ENCODE results near the gene TCF3. TPM values are rescaled to one million over a fixed set of nuclear protein-coding genes. Genes with fewer than 3 reads are reported as not detected.

TCF3 gene
- polyA plus RNA-seq, 1 donor from 2014 or later = 31.7 TPM

DNA sequence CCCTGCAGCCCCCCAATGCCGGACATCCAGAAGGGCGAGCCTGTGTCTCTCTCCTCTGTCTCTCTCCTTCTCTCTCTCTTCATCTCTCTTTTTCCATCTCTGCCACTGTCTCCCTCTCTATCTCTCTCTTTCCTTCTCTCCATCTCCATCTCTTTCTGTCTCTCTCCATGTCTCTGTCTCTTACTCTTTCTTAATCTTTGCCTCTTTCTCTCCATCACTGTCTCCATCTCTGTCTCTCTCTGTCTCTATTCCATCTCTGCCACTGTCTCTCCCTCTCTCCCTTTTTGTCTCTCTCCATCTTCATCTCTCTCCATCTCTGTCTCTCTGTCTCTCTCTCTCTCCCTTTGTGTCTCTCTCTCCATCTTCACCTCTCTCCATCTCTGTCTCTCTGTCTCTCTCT is 25.7 kb upstream of the TCF3 start:
- Histone ChIP-seq H3K9me2 (ENCODE audit: insufficient read depth, low read length) (no peaks in the 10 kb centered on the region), H3K9me3 (ENCODE audit: low read length) (no peaks in the 10 kb centered on the region), H2AFZ (ENCODE audit: low read depth, low read length) (no peak overlapping the region), H3K36me3 (ENCODE audit: insufficient read depth, low read length) (no peaks in the 10 kb centered on the region), H3K79me2 (replicated peaks; ENCODE audit: insufficient read depth, low read length) (no peaks in the 10 kb centered on the region), H3K27ac (ENCODE audit: low read length) (no peak overlapping the region), H3K9ac (ENCODE audit: low read length) (no peak overlapping the region), H3F3A (ENCODE audit: insufficient read depth, low read length, poor library complexity, severe bottlenecking) (no peaks in the 10 kb centered on the region), H3K27me3 (ENCODE audit: insufficient read depth, low read depth, low read length) (peaks cover 25% of the 10 kb centered on the region), H3K4me3 (ENCODE audit: low read length) (no peak overlapping the region), H4K20me1 (ENCODE audit: insufficient read depth) (no peaks in the 10 kb centered on the region), H3K4me2 (ENCODE audit: low read length) (no peak overlapping the region)
- TF ChIP-seq, protein P1, sequence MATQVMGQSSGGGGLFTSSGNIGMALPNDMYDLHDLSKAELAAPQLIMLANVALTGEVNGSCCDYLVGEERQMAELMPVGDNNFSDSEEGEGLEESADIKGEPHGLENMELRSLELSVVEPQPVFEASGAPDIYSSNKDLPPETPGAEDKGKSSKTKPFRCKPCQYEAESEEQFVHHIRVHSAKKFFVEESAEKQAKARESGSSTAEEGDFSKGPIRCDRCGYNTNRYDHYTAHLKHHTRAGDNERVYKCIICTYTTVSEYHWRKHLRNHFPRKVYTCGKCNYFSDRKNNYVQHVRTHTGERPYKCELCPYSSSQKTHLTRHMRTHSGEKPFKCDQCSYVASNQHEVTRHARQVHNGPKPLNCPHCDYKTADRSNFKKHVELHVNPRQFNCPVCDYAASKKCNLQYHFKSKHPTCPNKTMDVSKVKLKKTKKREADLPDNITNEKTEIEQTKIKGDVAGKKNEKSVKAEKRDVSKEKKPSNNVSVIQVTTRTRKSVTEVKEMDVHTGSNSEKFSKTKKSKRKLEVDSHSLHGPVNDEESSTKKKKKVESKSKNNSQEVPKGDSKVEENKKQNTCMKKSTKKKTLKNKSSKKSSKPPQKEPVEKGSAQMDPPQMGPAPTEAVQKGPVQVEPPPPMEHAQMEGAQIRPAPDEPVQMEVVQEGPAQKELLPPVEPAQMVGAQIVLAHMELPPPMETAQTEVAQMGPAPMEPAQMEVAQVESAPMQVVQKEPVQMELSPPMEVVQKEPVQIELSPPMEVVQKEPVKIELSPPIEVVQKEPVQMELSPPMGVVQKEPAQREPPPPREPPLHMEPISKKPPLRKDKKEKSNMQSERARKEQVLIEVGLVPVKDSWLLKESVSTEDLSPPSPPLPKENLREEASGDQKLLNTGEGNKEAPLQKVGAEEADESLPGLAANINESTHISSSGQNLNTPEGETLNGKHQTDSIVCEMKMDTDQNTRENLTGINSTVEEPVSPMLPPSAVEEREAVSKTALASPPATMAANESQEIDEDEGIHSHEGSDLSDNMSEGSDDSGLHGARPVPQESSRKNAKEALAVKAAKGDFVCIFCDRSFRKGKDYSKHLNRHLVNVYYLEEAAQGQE (IDR thresholded peaks at IDR 0.05; ENCODE audit: borderline replicate concordance) = no peak
- TF ChIP-seq MXI1 (conservative IDR thresholded peaks at IDR 0.05; ENCODE audit: poor library complexity, severe bottlenecking) (no peak), EZH2 (IDR thresholded peaks at IDR 0.05; ENCODE audit: borderline replicate concordance, insufficient read depth, low read length, poor library complexity, severe bottlenecking) (no peak), RAD21 (conservative IDR thresholded peaks at IDR 0.05) (no peak), TAF1 (IDR thresholded peaks at IDR 0.05; ENCODE audit: low read depth) (no peak), POLR2AphosphoS5 (IDR thresholded peaks at IDR 0.05) (no peak), SMC3 (conservative IDR thresholded peaks at IDR 0.05; ENCODE audit: poor library complexity) (no peak), EP300 (conservative IDR thresholded peaks at IDR 0.05; ENCODE audit: poor library complexity, severe bottlenecking) (no peak)
- TF ChIP-seq, protein P2, sequence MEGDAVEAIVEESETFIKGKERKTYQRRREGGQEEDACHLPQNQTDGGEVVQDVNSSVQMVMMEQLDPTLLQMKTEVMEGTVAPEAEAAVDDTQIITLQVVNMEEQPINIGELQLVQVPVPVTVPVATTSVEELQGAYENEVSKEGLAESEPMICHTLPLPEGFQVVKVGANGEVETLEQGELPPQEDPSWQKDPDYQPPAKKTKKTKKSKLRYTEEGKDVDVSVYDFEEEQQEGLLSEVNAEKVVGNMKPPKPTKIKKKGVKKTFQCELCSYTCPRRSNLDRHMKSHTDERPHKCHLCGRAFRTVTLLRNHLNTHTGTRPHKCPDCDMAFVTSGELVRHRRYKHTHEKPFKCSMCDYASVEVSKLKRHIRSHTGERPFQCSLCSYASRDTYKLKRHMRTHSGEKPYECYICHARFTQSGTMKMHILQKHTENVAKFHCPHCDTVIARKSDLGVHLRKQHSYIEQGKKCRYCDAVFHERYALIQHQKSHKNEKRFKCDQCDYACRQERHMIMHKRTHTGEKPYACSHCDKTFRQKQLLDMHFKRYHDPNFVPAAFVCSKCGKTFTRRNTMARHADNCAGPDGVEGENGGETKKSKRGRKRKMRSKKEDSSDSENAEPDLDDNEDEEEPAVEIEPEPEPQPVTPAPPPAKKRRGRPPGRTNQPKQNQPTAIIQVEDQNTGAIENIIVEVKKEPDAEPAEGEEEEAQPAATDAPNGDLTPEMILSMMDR (IDR thresholded peaks at IDR 0.05; ENCODE audit: poor library complexity, severe bottlenecking) = no peak

DNA sequence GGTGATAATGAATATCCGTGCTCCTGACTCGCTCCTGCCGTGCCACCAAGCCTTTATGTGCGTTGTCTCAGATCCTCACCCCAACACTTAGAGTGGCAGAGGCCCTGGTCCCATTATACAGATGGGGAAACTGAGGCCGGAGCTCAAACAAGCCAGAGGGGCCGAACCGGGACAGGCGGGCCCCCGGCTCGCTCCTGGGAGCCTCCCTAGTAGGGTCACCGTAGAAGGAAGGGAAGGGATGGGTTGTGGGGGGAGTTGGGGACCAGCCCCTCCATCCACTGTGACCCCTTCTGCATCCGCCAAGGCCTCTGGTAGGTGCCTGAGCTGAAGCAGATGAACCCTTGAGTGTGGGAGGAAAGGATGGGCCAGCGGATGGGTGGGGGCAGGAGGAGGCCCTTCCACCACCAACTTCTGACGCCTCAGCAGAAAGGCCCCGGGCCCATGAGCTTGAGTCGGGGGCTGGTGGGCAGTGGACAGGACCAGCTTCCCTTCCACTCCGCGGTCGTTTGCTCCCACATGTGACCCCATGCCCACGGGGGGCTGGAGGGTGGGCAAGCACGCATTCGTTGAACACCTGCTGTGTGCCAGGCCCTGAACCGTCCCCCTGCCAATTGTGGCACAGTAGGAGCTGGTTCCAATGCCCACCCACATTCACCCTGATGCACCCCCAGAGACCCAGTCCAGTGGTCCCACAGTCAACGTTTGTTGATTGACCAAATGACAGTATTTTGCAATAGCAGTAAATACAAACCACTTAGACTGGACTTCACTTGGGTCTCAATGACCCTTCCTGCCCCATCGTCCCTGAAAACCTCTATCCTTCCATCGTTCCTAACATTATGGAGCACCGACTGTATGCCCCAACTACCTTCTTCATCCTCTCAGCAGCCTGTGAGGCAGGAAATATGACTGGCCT is 24.2 kb upstream of the TCF3 start:
- Histone ChIP-seq H3K36me3 (ENCODE audit: insufficient read depth, low read length) (no peaks in the 10 kb centered on the region), H2AFZ (ENCODE audit: low read depth, low read length) (no peak overlapping the region), H3F3A (ENCODE audit: insufficient read depth, low read length, poor library complexity, severe bottlenecking) (no peaks in the 10 kb centered on the region), H3K79me2 (replicated peaks; ENCODE audit: insufficient read depth, low read length) (no peaks in the 10 kb centered on the region), H3K4me2 (ENCODE audit: low read length) (no peak overlapping the region), H3K9me3 (ENCODE audit: low read length) (no peaks in the 10 kb centered on the region), H4K20me1 (ENCODE audit: insufficient read depth) (no peaks in the 10 kb centered on the region), H3K4me3 (ENCODE audit: low read length) (peak overlapping the region; percentile 34), H3K9me2 (ENCODE audit: insufficient read depth, low read length) (no peaks in the 10 kb centered on the region), H3K9ac (ENCODE audit: low read length) (no peak overlapping the region), H3K27ac (ENCODE audit: low read length) (no peak overlapping the region), H3K27me3 (ENCODE audit: insufficient read depth, low read depth, low read length) (peaks cover 33% of the 10 kb centered on the region)
- TF ChIP-seq, protein P1 (IDR thresholded peaks at IDR 0.05; ENCODE audit: borderline replicate concordance) = no peak
- TF ChIP-seq MXI1 (conservative IDR thresholded peaks at IDR 0.05; ENCODE audit: poor library complexity, severe bottlenecking) (no peak), EZH2 (IDR thresholded peaks at IDR 0.05; ENCODE audit: borderline replicate concordance, insufficient read depth, low read length, poor library complexity, severe bottlenecking) (no peak), POLR2AphosphoS5 (IDR thresholded peaks at IDR 0.05) (no peak), TAF1 (IDR thresholded peaks at IDR 0.05; ENCODE audit: low read depth) (no peak), SMC3 (conservative IDR thresholded peaks at IDR 0.05; ENCODE audit: poor library complexity) (no peak), RAD21 (conservative IDR thresholded peaks at IDR 0.05) (no peak), EP300 (conservative IDR thresholded peaks at IDR 0.05; ENCODE audit: poor library complexity, severe bottlenecking) (no peak)
- TF ChIP-seq, protein P2 (IDR thresholded peaks at IDR 0.05; ENCODE audit: poor library complexity, severe bottlenecking) = no peak
